NCI-H510A (cell line): ENCODE data around the gene SAP25.
"Not testable (repeated sequence)": the region's sequence is repeated elsewhere in the genome, so short reads cannot be mapped to it uniquely, and the experiment has no call there.

Source experiments
- DNase-seq: peaks from one replicate; lab custom pipeline; 2025; lab: John Stamatoyannopoulos, UW

The SAP25 gene

DNA sequence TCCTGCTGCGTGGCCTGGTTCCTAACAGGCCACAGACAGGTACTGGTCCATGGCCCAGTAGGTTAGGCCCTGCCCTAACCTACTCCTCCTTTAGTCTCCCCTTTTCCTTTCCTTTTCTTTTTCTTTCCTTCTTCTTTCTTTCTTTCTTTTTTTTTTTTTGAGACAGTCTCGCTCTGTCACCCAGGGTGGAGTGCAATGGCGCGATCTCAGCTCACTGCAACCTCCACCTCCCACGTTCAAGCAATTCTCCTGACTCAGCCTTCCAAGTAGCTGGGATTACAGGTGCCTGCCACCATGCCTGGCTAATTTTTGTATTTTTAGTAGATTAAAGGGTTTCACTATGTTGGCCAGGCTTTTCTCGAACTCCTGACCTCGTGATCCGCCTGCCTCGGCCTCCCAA, 37.7 kb downstream of the SAP25 start:
- not testable (repeated sequence) for DNase-seq

DNA sequence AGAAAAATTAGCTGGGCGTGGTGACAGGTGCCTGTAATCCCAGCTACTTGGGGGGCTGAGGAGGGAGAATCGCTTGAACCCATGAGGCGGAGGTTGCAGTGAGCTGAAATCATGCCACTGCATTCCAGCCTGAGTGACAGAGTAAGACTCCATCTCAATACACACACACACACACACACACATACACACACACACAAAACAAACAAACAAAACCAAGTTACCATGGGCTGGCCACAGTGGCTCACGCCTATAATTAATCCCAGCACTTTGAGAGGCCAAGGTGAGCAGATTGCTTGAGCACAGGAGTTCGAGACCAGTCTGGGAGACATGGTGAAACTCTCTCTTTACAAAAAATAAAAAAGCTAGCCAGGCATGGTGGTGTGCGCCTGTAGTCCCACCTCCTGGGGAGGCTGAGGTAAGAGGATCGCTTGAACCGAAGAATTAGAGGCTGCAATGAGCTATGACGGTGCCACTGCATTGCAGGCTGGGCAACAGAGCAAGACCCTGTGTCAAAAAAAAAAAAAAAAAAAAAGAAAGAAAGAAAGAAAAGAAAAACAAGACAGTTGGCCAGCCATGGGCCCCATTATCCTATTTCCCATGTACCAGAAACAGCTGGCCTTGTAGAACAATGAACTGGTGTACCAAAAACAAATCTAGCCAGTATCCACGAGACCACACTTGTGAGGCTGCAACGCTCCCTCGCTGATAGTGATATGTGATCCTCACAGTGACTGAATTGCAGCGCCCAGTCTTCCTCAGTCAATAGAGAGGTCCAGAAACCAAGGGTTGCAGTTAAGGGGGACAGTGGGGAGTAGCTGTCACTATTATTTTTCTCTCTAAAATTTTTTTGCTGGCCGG, 41.3 kb downstream of the SAP25 start:
- no peak for DNase-seq

DNA sequence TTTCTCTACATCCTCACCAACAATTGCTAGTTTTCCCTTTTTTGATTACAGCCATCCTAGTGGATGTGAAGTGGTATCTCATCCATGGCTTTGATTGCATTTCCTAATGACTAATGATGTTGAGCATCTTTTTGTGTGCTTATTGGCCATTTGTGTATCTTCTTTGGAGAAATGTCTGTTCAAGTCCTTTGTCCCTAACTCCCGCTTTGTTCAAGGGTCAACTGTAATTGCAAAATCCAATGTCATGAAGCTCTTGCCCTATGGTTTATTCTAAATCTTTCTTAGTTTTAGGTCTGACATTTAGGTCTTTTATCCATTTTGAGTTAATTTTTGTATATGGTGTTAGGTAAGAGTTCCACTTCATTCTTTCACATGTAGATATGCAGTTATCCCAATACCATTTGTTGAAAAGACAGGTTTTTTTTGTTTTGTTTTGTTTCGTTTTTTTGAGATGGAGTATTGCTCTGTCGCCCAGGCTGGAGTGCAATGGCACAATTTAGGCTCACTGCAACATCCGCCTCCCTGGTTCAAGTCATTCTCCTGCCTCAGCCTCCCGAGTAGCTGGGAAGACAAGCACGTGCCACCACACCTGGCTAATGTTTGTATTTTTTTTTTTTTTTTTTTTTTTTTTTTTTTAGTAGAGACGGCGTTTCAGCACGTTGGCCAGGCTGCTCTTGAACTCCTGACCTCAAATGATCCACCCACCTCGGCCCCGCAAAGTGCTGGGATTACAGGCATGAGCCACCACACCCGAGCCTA, 45.4 kb downstream of the SAP25 start:
- not testable (repeated sequence) for DNase-seq

DNA sequence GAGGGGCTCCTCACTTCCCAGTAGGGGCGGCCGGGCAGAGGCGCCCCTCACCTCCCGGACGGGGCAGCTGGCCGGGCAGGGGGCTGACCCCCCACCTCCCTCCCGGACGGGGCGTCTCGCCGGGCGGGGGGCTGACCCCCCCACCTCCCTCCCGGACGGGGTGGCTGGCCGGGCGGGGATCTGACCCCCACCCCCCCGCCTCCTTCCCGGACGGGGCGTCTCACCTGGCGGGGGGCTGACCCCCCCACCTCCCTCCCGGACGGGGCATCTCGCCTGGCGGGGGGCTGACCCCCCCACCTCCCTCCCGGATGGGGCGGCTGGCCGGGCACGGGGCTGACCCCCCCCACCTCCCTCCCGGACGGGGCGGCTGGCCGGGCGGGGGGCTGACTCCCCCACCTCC, 50.5 kb downstream of the SAP25 start:
- DNase-seq: not testable (repeated sequence)
